ENCODE data around the gene QARS1.
A peak's percentile ranks its signal among the peaks of the same experiment; 100 is the strongest.

- TF ChIP-seq CTCF (IDR thresholded peaks at IDR 0.05 in 8 of 11, conservative IDR thresholded peaks at IDR 0.05 in 3 of 11), result no peak
- peak in 2 of 3 donors; percentile 18 to 60 for TF ChIP-seq POLR2AphosphoS5 (IDR thresholded peaks at IDR 0.05)
Observed at GRCh38 chr3:49076116-49076515, 28.4 kb downstream of the QARS1 start.
